DND-41 (cell line): ENCODE results near the gene FGFR2.

ENCODE experiments used
- EZH2 ChIP-seq: IDR thresholded peaks from 3 replicates; pipeline ENCODE4 v1.6.1; 2012; ENCODE audit warnings: borderline replicate concordance, low read depth, mild to moderate bottlenecking, moderate library complexity, low read length, inconsistent platforms; ENCODE audit not compliant: severe bottlenecking
- TF ChIP-seq, protein P1 (sequence below): IDR thresholded peaks from 2 replicates; pipeline ENCODE4 v1.5.1; 2012; ENCODE audit warnings: borderline replicate concordance, low read length, moderate library complexity, mild to moderate bottlenecking; ENCODE audit not compliant: poor library complexity, severe bottlenecking; ENCODE audit errors: extremely low read depth

DNA sequence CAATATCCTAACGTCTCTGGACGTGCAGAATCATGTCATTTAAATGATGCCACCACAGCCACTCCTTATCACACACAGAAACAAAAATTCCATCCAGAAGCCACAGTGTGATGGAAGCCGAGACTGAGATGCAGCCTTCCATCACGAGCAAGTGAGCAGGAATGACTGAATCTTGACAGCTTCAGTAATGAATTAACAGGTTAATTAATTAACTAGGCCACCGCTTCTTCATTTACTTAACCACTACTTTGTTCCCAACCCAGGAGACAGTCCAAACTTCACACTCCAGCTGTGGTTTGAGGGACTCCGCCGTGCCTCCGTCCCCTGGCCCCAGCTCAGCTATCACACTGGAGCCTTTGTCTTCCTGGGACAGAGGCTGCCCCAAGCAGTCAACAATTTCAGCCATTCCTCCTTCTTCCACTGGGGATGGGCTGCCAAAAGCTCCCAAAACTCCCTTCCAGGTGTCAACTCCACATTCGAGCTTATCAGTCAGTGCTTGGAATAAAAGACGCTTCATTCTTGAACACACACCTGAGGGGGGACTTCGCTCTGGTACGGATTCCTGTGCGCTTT lies 65.9 kb downstream of the FGFR2 start:
- TF ChIP-seq, protein P1, sequence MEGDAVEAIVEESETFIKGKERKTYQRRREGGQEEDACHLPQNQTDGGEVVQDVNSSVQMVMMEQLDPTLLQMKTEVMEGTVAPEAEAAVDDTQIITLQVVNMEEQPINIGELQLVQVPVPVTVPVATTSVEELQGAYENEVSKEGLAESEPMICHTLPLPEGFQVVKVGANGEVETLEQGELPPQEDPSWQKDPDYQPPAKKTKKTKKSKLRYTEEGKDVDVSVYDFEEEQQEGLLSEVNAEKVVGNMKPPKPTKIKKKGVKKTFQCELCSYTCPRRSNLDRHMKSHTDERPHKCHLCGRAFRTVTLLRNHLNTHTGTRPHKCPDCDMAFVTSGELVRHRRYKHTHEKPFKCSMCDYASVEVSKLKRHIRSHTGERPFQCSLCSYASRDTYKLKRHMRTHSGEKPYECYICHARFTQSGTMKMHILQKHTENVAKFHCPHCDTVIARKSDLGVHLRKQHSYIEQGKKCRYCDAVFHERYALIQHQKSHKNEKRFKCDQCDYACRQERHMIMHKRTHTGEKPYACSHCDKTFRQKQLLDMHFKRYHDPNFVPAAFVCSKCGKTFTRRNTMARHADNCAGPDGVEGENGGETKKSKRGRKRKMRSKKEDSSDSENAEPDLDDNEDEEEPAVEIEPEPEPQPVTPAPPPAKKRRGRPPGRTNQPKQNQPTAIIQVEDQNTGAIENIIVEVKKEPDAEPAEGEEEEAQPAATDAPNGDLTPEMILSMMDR, result no peak
- TF ChIP-seq EZH2, result no peak
